Ammon's horn (tissue), 1 donor: ENCODE results near the gene OR2T35.
"Not testable (repeated sequence)": the region's sequence is repeated elsewhere in the genome, so short reads cannot be mapped to it uniquely, and the experiment has no call there.

ENCODE experiments used
- DNase-seq: peaks from one replicate; pipeline ENCODE4 v3.0.0-alpha.2; 2016; ENCODE audit warnings: low spot score

Gene OR2T35

GRCh38 chr1:248645178-248645577, at the start of gene OR2T35:
Gene OR2T35 (minus strand): TSS chr1:248645278. CDS start chr1:248639258, 6,020 bp downstream.
- not testable (repeated sequence) for DNase-seq

GRCh38 chr1:248691567-248692155, 46.6 kb upstream of the OR2T35 start:
- no peak for DNase-seq

- no peak for DNase-seq
Measured at GRCh38 chr1:248688527-248689298, 43.6 kb upstream of the OR2T35 start.

GRCh38 chr1:248686815-248687214, 41.7 kb upstream of the OR2T35 start:
- DNase-seq: no peak

GRCh38 chr1:248681651-248682050, 36.6 kb upstream of the OR2T35 start:
- no peak for DNase-seq

- no peak for DNase-seq
Measured at GRCh38 chr1:248670003-248670402, 24.9 kb upstream of the OR2T35 start.

GRCh38 chr1:248663453-248664328, 18.6 kb upstream of the OR2T35 start:
- DNase-seq: not testable (repeated sequence)

GRCh38 chr1:248656797-248657196, 11.7 kb upstream of the OR2T35 start:
- DNase-seq: not testable (repeated sequence)

GRCh38 chr1:248655354-248655753, 10.3 kb upstream of the OR2T35 start, which contains the start of gene OR2T27:
Gene OR2T27 (minus strand): TSS chr1:248655528. CDS start chr1:248650884, 4,644 bp downstream.
- not testable (repeated sequence) for DNase-seq

- not testable (repeated sequence) for DNase-seq
Measured at GRCh38 chr1:248648770-248649536, 3.9 kb upstream of the OR2T35 start.

GRCh38 chr1:248642971-248643651, 2.0 kb downstream of the OR2T35 start:
- not testable (repeated sequence) for DNase-seq

- DNase-seq: not testable (repeated sequence)
Measured at GRCh38 chr1:248641583-248641982, 3.5 kb downstream of the OR2T35 start.

- DNase-seq: not testable (repeated sequence)
Measured at GRCh38 chr1:248640906-248641305, 4.2 kb downstream of the OR2T35 start.

- DNase-seq: not testable (repeated sequence)
Measured at GRCh38 chr1:248639652-248640051, 5.4 kb downstream of the OR2T35 start.

GRCh38 chr1:248636612-248637011, 8.5 kb downstream of the OR2T35 start:
- DNase-seq: not testable (repeated sequence)

GRCh38 chr1:248634991-248635390, 10.1 kb downstream of the OR2T35 start, which contains the start of gene OR2T11:
Gene OR2T11 (minus strand): TSS chr1:248635091. CDS start chr1:248627128, 7,963 bp downstream.
- DNase-seq: not testable (repeated sequence)

- DNase-seq: no peak
Measured at GRCh38 chr1:248631354-248632008, 13.6 kb downstream of the OR2T35 start.

- no peak for DNase-seq
Measured at GRCh38 chr1:248630551-248630950, 14.5 kb downstream of the OR2T35 start.

GRCh38 chr1:248627971-248628844, 16.9 kb downstream of the OR2T35 start:
- no peak for DNase-seq
